H1 (cell line): ENCODE measurements around the gene ARPIN.

ENCODE experiments used
- CBX8 ChIP-seq: fragments of 300-800, 300-1000 bp; sonication (generic); IDR thresholded peaks from 2 replicates; pipeline ENCODE4 v1.7.1; 2016; ENCODE audit warnings: low read depth, low read length, borderline replicate concordance
- EP300 ChIP-seq, 2 experiments: IDR thresholded peaks; 1 replicate in 1 of 2; 2 replicates in 1 of 2; pipeline ENCODE4 v1.6.1; 2011 to 2012; ENCODE audit warnings: low read depth in 2 of 2, low read length in 2 of 2, mild to moderate bottlenecking in 2 of 2, borderline replicate concordance in 1 of 2, inconsistent platforms in 1 of 2, moderate library complexity in 1 of 2
- HDAC2 ChIP-seq, 2 experiments: fragments of 300-600 bp in 1 of 2; sonication (generic) in 1 of 2; IDR thresholded peaks; 2 replicates each; pipeline ENCODE4 v1.6.1; 2011 to 2012; ENCODE audit warnings: low read depth in 2 of 2, low read length in 2 of 2, mild to moderate bottlenecking in 2 of 2, moderate library complexity in 2 of 2, borderline replicate concordance in 1 of 2, inconsistent platforms in 1 of 2
- POLR2A ChIP-seq, 2 experiments: IDR thresholded peaks; 1 replicate in 1 of 2; 2 replicates in 1 of 2; pipeline ENCODE4 v1.6.1; 2011; ENCODE audit warnings: low read depth in 2 of 2, low read length in 2 of 2, mild to moderate bottlenecking in 2 of 2; ENCODE audit errors: control extremely low read depth in 1 of 2
- POLR2AphosphoS5 ChIP-seq: IDR thresholded peaks from 2 replicates; pipeline ENCODE4 v1.6.1; 2011; ENCODE audit warnings: low read depth, low read length
- RAD21 ChIP-seq, 2 experiments: IDR thresholded peaks in 1 of 2; conservative IDR thresholded peaks in 1 of 2; 2 replicates each; pipeline ENCODE4 v1.6.1; 2011; ENCODE audit warnings: low read depth in 2 of 2, low read length in 2 of 2, improper control_type of control experiment in 1 of 2, inconsistent platforms in 1 of 2, mild to moderate bottlenecking in 1 of 2, moderate library complexity in 1 of 2
- SAP30 ChIP-seq: fragments of 300-600 bp; sonication (generic); IDR thresholded peaks from 2 replicates; pipeline ENCODE4 v1.7.1; 2012; ENCODE audit warnings: low read length, moderate library complexity, mild to moderate bottlenecking, inconsistent platforms; ENCODE audit not compliant: insufficient read depth, insufficient replicate concordance
- SUZ12 ChIP-seq: fragments of 200-600 bp; sonication (generic); IDR thresholded peaks from 2 replicates; pipeline ENCODE4 v1.6.1; 2012; ENCODE audit warnings: mild to moderate bottlenecking, inconsistent platforms, low read length, moderate library complexity, mixed read lengths
- TAF1 ChIP-seq: IDR thresholded peaks from 2 replicates; pipeline ENCODE4 v1.6.1; 2011; ENCODE audit warnings: mild to moderate bottlenecking, low read depth, low read length
- TAF7 ChIP-seq: optimal IDR thresholded peaks from 2 replicates; pipeline ENCODE3; 2011; ENCODE audit warnings: low read depth, mild to moderate bottlenecking, inconsistent platforms, low read length, moderate library complexity, borderline replicate concordance
- TF ChIP-seq, protein P1 (sequence below), 3 experiments: IDR thresholded peaks; 1 replicate in 2 of 3; 2 replicates in 1 of 3; pipeline versions ENCODE4 v1.5.1 to v1.6.1; 2011; ENCODE audit warnings: low read length in 3 of 3, mild to moderate bottlenecking in 3 of 3, inconsistent platforms in 2 of 3, low read depth in 1 of 3, moderate library complexity in 1 of 3; ENCODE audit not compliant: insufficient read depth in 1 of 3; ENCODE audit errors: control extremely low read depth in 1 of 3

GRCh38 chr15:89858661-89859458 is 53.9 kb downstream of the ARPIN start:
- TF ChIP-seq RAD21 (IDR thresholded peaks at IDR 0.05 in 1 of 2, conservative IDR thresholded peaks at IDR 0.05 in 1 of 2; ENCODE audit: low read depth in 2 of 2, low read length in 2 of 2) (no peak), POLR2AphosphoS5 (no peak), POLR2A (IDR thresholded peaks at IDR 0.05; ENCODE audit: control extremely low read depth in 1 of 2, low read depth in 2 of 2, low read length in 2 of 2) (no peak), EP300 (IDR thresholded peaks at IDR 0.05; ENCODE audit: borderline replicate concordance in 1 of 2, low read depth in 2 of 2, low read length in 2 of 2) (no peak), HDAC2 (IDR thresholded peaks at IDR 0.05; ENCODE audit: borderline replicate concordance in 1 of 2, low read depth in 2 of 2, low read length in 2 of 2) (no peak), CBX8 (no peak), SAP30 (no peak), SUZ12 (no peak), TAF1 (no peak), TAF7 (no peak)
- TF ChIP-seq, protein P1, sequence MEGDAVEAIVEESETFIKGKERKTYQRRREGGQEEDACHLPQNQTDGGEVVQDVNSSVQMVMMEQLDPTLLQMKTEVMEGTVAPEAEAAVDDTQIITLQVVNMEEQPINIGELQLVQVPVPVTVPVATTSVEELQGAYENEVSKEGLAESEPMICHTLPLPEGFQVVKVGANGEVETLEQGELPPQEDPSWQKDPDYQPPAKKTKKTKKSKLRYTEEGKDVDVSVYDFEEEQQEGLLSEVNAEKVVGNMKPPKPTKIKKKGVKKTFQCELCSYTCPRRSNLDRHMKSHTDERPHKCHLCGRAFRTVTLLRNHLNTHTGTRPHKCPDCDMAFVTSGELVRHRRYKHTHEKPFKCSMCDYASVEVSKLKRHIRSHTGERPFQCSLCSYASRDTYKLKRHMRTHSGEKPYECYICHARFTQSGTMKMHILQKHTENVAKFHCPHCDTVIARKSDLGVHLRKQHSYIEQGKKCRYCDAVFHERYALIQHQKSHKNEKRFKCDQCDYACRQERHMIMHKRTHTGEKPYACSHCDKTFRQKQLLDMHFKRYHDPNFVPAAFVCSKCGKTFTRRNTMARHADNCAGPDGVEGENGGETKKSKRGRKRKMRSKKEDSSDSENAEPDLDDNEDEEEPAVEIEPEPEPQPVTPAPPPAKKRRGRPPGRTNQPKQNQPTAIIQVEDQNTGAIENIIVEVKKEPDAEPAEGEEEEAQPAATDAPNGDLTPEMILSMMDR (IDR thresholded peaks at IDR 0.05; ENCODE audit: control extremely low read depth in 1 of 3, insufficient read depth in 1 of 3, low read depth in 1 of 3, low read length in 3 of 3) = no peak
